HepG2 (cell line): ENCODE data around the gene RAB3B. TPM values are rescaled to one million over a fixed set of nuclear protein-coding genes. Genes with fewer than 3 reads are reported as not detected.

Experiments used
- ELF4 ChIP-seq: sonication (generic); formaldehyde crosslinking; IDR thresholded peaks from 2 replicates; pipeline ENCODE4 v1.5.0; 2020; ENCODE audit warnings: missing genetic modification reagents, mild to moderate bottlenecking, moderate library complexity, borderline replicate concordance
- FOXC1 ChIP-seq: sonication (generic); formaldehyde crosslinking; IDR thresholded peaks from 2 replicates; pipeline ENCODE4 v1.8.0; 2022; ENCODE audit warnings: mild to moderate bottlenecking, missing genetic modification reagents, borderline replicate concordance
- KDM2A ChIP-seq: sonication (generic); formaldehyde crosslinking; IDR thresholded peaks from 2 replicates; pipeline ENCODE4 v1.4.0; 2020; ENCODE audit warnings: low read depth, missing genetic modification reagents, borderline replicate concordance
- KDM5B ChIP-seq: sonication (generic); formaldehyde crosslinking; IDR thresholded peaks from 2 replicates; pipeline ENCODE4 v1.4.0; 2020; ENCODE audit warnings: missing genetic modification reagents, mild to moderate bottlenecking, borderline replicate concordance
- KMT2B ChIP-seq: IDR thresholded peaks from 2 replicates; pipeline ENCODE4 v1.6.1; 2016; ENCODE audit warnings: missing genetic modification reagents, missing compliant biosample characterization
- MTA1 ChIP-seq: sonication (generic); formaldehyde crosslinking; IDR thresholded peaks from 2 replicates; pipeline ENCODE4 v1.4.0; 2020; ENCODE audit warnings: missing genetic modification reagents, mild to moderate bottlenecking, borderline replicate concordance
- NFKB2 ChIP-seq: sonication (generic); formaldehyde crosslinking; IDR thresholded peaks from 2 replicates; pipeline ENCODE4 v1.4.0; 2020; ENCODE audit warnings: missing genetic modification reagents, borderline replicate concordance
- SSRP1 ChIP-seq: IDR thresholded peaks from 2 replicates; pipeline ENCODE4 v1.6.1; 2016; ENCODE audit warnings: control low read depth
- WIZ ChIP-seq: sonication (generic); formaldehyde crosslinking; IDR thresholded peaks from 2 replicates; pipeline ENCODE4 v1.5.1; 2020; ENCODE audit warnings: mild to moderate bottlenecking, missing genetic modification reagents
- ZBED4 ChIP-seq: sonication (generic); formaldehyde crosslinking; IDR thresholded peaks from 2 replicates; pipeline ENCODE4 v1.4.0; 2020; ENCODE audit warnings: missing genetic modification reagents, borderline replicate concordance
- ZBTB1 ChIP-seq: sonication (generic); formaldehyde crosslinking; IDR thresholded peaks from 2 replicates; pipeline ENCODE4 v1.4.0; 2020; ENCODE audit warnings: missing genetic modification reagents, borderline replicate concordance
- ZNF446 ChIP-seq: sonication (generic); formaldehyde crosslinking; IDR thresholded peaks from 2 replicates; pipeline ENCODE4 v1.5.0; 2020; ENCODE audit warnings: mild to moderate bottlenecking, missing genetic modification reagents
- ZNF607 ChIP-seq: sonication (generic); formaldehyde crosslinking; IDR thresholded peaks from 2 replicates; pipeline ENCODE4 v1.5.1; 2020; ENCODE audit warnings: missing genetic modification reagents, mild to moderate bottlenecking, borderline replicate concordance
- ZNF740 ChIP-seq: sonication (generic); formaldehyde crosslinking; IDR thresholded peaks from 2 replicates; pipeline ENCODE4 v1.4.0; 2020; ENCODE audit warnings: missing genetic modification reagents
- polyA plus RNA-seq, 8 experiments: library from polyadenylated mRNA; depleted of rRNA in 3 of 8; stranded (reverse) in 7 of 8; unstranded in 1 of 8; fragments of >200 nt; fragmentation: Illumina TruSeq in 4 of 8; extraction: Trizol in 4 of 8; gene quantifications; 2 replicates each; pipeline versions ENCODE4 v1.2.1 to v1.2.3, GENCODE V29; 2011 to 2016; ENCODE audit warnings: low read depth in 4 of 8, missing spikeins in 1 of 8, mixed read lengths in 1 of 8; ENCODE audit not compliant: insufficient read depth in 1 of 8
- total RNA-seq, 5 experiments: library from RNA; depleted of rRNA; stranded (reverse); fragments of >200 nt; fragmentation: Illumina TruSeq; extraction: Trizol; gene quantifications; 2 replicates each; pipeline ENCODE4 v1.2.3, GENCODE V29; 2016; ENCODE audit warnings: low read depth in 1 of 5
- TF ChIP-seq, protein P1 (sequence below): sonication (generic); formaldehyde crosslinking; IDR thresholded peaks from 2 replicates; pipeline ENCODE4 v1.8.1; 2022; ENCODE audit warnings: mild to moderate bottlenecking, missing genetic modification reagents
- TF ChIP-seq, protein P2 (sequence below): sonication (generic); formaldehyde crosslinking; IDR thresholded peaks from 2 replicates; pipeline ENCODE4 v1.4.0; 2020; ENCODE audit warnings: missing genetic modification reagents
- TF ChIP-seq, protein P3 (sequence below): sonication (generic); formaldehyde crosslinking; IDR thresholded peaks from 2 replicates; pipeline ENCODE4 v1.8.1; 2023; ENCODE audit warnings: mild to moderate bottlenecking, missing genetic modification reagents, borderline replicate concordance
- TF ChIP-seq, protein P4 (sequence below): sonication (generic); formaldehyde crosslinking; IDR thresholded peaks from 2 replicates; pipeline ENCODE4 v1.4.0; 2020; ENCODE audit warnings: mild to moderate bottlenecking, low read depth, missing genetic modification reagents

RAB3B gene
- total and polyA plus RNA-seq, 2 of the 13 experiments (the other 11 are each of a cell fraction or from before 2014, with no cell fraction given), result 1.0 to 1.2 TPM

- TF ChIP-seq, protein P1, sequence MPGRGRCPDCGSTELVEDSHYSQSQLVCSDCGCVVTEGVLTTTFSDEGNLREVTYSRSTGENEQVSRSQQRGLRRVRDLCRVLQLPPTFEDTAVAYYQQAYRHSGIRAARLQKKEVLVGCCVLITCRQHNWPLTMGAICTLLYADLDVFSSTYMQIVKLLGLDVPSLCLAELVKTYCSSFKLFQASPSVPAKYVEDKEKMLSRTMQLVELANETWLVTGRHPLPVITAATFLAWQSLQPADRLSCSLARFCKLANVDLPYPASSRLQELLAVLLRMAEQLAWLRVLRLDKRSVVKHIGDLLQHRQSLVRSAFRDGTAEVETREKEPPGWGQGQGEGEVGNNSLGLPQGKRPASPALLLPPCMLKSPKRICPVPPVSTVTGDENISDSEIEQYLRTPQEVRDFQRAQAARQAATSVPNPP (CRISPR knock-in tag), result peak; percentile 75; the same call in 1 of the 2 replicates
- TF ChIP-seq, protein P2, sequence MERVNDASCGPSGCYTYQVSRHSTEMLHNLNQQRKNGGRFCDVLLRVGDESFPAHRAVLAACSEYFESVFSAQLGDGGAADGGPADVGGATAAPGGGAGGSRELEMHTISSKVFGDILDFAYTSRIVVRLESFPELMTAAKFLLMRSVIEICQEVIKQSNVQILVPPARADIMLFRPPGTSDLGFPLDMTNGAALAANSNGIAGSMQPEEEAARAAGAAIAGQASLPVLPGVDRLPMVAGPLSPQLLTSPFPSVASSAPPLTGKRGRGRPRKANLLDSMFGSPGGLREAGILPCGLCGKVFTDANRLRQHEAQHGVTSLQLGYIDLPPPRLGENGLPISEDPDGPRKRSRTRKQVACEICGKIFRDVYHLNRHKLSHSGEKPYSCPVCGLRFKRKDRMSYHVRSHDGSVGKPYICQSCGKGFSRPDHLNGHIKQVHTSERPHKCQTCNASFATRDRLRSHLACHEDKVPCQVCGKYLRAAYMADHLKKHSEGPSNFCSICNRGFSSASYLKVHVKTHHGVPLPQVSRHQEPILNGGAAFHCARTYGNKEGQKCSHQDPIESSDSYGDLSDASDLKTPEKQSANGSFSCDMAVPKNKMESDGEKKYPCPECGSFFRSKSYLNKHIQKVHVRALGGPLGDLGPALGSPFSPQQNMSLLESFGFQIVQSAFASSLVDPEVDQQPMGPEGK (CRISPR knock-in tag), result no peak
- TF ChIP-seq ELF4, result peak; percentile 96
- TF ChIP-seq NFKB2, result peak; percentile 91; the same call in 1 of the 2 replicates
- peak; percentile 76; the same call in 1 of the 2 replicates for TF ChIP-seq FOXC1 (CRISPR knock-in tag)
- peak; percentile 16; the same call in 1 of the 2 replicates for TF ChIP-seq ZBED4 (CRISPR knock-in tag)
- TF ChIP-seq, protein P3, sequence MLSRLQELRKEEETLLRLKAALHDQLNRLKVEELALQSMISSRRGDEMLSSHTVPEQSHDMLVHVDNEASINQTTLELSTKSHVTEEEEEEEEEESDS (CRISPR knock-in tag), result peak; percentile 41; the same call in 1 of the 2 replicates
- TF ChIP-seq ZNF607 (CRISPR knock-in tag), result 0 out of 2 replicates have a peak, but pooled peaks have one; percentile 43
- TF ChIP-seq, protein P4, sequence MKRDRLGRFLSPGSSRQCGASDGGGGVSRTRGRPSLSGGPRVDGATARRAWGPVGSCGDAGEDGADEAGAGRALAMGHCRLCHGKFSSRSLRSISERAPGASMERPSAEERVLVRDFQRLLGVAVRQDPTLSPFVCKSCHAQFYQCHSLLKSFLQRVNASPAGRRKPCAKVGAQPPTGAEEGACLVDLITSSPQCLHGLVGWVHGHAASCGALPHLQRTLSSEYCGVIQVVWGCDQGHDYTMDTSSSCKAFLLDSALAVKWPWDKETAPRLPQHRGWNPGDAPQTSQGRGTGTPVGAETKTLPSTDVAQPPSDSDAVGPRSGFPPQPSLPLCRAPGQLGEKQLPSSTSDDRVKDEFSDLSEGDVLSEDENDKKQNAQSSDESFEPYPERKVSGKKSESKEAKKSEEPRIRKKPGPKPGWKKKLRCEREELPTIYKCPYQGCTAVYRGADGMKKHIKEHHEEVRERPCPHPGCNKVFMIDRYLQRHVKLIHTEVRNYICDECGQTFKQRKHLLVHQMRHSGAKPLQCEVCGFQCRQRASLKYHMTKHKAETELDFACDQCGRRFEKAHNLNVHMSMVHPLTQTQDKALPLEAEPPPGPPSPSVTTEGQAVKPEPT (CRISPR knock-in tag), result 0 out of 2 replicates have a peak, but pooled peaks have one; percentile 77
- TF ChIP-seq ZNF740 (CRISPR knock-in tag), result no peak; the same call in 1 of the 2 replicates
- no peak for TF ChIP-seq ZBTB1 (CRISPR knock-in tag)
- TF ChIP-seq ZNF446, result no peak
- TF ChIP-seq WIZ (CRISPR knock-in tag), result no peak
- peak; percentile 99 for TF ChIP-seq KDM2A
- peak; percentile 93 for TF ChIP-seq KMT2B (CRISPR knock-in tag)
- TF ChIP-seq KDM5B (CRISPR knock-in tag), result peak; percentile 86
- peak; percentile 71 for TF ChIP-seq MTA1 (CRISPR knock-in tag)
- no peak for TF ChIP-seq SSRP1 (CRISPR knock-in tag)
These were observed 42.9 kb upstream of the RAB3B start, which contains the start of gene KTI12 (continued) for GRCh38 chr1:52033190-52034049.
